Fibroblast of mammary gland (primary cell): Measurements from ENCODE around the gene STARD4.

Source experiments
- DNase-seq: peaks from one replicate; pipeline ENCODE4 v3.0.0-alpha.2; 2010; ENCODE audit warnings: low read depth
- H3K4me3 ChIP-seq: 2 replicates; pipeline ENCODE4 v1.5.1; 2011; ENCODE audit warnings: low read depth, mild to moderate bottlenecking, low read length, moderate library complexity; ENCODE audit not compliant: control insufficient read depth
- TF ChIP-seq, protein P1 (sequence below): conservative IDR thresholded peaks from 2 replicates; pipeline ENCODE4 v1.5.1; 2011; ENCODE audit warnings: low read depth, low read length, inconsistent platforms; ENCODE audit not compliant: control insufficient read depth, insufficient read depth

The STARD4 gene

DNA sequence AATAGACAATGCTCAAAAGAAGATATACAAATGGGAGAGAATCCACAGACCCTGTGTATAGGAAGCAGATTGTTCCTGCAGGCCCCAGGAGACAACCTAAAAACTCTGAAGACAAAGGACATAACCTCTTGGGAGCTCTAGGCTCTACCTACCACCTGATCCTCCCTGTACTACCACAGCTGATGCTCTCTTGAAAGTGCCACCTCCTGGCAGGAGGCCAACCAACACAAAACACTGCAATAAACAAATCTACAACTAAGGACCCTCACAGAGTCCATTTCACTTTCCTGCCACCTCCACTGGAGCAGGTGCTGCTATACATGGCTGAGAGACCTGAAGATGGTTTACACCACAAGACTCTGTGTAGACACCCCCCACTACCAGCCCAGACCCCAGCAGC, 49.0 kb downstream of the STARD4 start:
- no peak for DNase-seq
- TF ChIP-seq, protein P1, sequence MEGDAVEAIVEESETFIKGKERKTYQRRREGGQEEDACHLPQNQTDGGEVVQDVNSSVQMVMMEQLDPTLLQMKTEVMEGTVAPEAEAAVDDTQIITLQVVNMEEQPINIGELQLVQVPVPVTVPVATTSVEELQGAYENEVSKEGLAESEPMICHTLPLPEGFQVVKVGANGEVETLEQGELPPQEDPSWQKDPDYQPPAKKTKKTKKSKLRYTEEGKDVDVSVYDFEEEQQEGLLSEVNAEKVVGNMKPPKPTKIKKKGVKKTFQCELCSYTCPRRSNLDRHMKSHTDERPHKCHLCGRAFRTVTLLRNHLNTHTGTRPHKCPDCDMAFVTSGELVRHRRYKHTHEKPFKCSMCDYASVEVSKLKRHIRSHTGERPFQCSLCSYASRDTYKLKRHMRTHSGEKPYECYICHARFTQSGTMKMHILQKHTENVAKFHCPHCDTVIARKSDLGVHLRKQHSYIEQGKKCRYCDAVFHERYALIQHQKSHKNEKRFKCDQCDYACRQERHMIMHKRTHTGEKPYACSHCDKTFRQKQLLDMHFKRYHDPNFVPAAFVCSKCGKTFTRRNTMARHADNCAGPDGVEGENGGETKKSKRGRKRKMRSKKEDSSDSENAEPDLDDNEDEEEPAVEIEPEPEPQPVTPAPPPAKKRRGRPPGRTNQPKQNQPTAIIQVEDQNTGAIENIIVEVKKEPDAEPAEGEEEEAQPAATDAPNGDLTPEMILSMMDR: no peak
- no peak overlapping the region for H3K4me3 ChIP-seq

DNA sequence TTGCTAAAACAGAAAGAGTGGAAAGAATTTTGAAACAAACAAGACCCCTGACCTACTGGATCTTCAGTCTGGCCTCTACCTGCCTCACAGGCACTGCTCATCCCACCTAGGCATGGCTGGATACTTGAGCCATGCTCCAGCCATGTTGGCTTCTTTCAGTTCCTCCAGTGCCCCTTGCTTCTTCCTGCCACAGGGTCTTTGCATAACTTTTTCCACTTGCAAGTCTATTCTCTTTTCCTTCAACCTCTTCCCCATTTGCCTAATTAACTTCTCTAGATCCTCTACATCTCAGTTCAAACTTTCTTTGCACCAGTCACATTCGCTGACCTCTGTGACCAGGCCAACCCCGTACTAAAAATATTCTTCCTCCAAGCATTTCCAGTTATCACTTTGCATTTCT, 50.4 kb downstream of the STARD4 start:
- no peak overlapping the region for H3K4me3 ChIP-seq
- no peak for DNase-seq
- TF ChIP-seq, protein P1: no peak

DNA sequence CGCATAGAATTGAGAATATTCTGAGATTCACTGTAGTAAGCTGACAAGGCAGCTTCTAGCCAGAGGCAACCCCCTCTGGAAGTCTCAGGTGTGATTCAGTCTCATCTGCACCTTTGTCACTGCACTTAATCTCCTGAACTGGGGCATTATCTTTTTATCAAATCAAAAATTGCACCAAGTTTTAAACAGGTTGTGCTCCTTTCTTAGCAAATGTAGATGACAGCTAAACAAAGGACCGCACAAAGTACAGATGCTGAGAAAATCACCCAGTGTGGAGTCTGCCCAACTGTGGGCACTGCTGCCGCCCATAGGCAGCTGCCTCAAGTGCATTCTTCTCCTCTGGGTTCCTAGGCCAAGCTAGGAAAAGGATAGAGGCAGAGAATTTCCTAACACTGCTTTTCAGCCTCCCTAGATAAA, 51.1 kb downstream of the STARD4 start:
- H3K4me3 ChIP-seq: no peak overlapping the region
- peak; percentile 11 for DNase-seq
- TF ChIP-seq, protein P1: peak; percentile 47

DNA sequence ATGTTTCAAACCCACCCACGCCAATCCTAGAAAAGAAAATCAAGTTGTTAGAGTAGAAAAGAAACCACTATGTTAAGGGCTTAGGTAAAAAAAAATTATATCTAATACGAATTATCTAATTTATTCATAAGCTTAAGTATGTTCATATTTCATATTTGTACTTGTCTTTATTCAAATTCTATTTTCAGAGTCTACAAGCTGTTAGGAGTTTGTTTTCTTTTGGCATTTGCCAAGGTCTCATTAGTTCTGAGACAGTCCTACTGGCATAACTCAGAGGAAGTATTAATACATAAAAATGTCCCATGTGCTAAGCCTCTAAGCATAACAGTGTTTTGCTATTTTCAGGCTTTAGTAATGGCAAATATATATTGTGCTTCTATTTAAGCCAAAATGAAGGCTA, 57.6 kb downstream of the STARD4 start:
- no peak for DNase-seq
- H3K4me3 ChIP-seq: no peak overlapping the region
- TF ChIP-seq, protein P1: no peak

DNA sequence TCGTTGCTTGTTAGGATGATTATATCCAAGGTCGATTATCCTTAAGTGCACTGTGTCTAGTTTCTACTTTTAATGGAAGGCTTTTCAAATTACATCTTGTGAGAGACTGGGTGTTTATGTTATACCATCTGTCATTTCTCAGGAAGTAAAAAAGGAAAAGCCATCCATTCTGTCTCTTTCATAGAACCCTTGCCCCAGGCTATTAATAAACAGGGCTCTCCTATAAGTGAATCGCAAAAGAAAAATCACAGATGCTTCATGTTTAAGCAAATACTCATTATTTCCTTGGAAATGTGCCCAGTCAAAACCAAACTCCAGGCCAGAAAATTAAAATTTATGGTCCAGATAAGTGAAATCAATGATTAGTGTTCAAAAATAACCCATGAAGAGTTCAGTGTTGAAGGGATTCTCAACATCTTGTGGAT, 58.1 kb downstream of the STARD4 start:
- no peak overlapping the region for H3K4me3 ChIP-seq
- TF ChIP-seq, protein P1: no peak
- peak; percentile 49 for DNase-seq

DNA sequence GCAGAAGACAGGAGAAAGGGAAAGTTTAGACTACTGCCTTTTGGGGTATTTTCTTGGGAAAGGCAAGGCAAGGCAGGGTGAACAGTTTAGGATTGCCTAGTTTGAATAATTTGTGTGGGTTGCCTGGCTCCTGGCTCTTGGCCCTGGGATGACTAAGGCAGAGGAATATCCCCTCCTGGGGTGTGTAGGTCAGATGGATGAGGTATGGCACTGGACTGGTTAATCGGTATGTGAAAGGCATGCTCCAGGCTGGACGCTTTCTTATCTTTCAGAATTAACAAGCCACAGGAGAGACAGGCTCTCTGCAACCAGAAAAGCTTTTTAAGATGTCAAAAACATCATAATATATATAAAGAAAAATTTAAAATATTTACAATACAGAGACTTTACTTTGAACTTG, 58.6 kb downstream of the STARD4 start:
- no peak overlapping the region for H3K4me3 ChIP-seq
- DNase-seq: peak; percentile 56
- TF ChIP-seq, protein P1: no peak

DNA sequence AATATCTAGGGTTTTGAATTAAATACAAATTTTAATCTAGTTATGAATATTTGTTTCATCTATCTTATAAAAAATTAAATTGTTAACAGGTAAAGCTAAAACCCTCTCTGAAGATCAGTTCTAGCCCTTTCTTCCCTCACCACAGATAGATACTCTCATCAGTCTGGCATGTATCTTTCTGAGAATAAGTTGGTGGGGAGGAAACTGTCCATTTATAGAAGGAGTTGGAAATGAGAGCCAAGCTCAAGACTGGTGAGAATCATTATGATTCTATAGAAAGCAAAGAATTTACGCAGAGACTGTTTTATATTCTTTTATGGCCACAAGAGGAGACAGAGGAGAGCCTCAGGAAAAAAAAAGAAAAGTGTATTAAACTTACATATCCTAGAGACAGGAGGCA, 59.0 kb downstream of the STARD4 start:
- no peak for DNase-seq
- TF ChIP-seq, protein P1: no peak
- H3K4me3 ChIP-seq: no peak overlapping the region
